Stimulated activated memory B cell treated with anti-CD40 and anti-IgM and Interleukin-4, amounts not matched to agents 10 μg/mL and 1 μg/mL and 100 μg/mL, for 72 hours (primary cell): ENCODE results near the gene NR3C1.

Experiments used
- ATAC-seq: fragments of 150-1000 bp; cut with Tn5 transposase; 2 replicates; pipeline ENCODE4 v1.10.0; 2021
- H3K27ac Mint-ChIP-seq: one replicate; pipeline ENCODE4 v1.8.0; 2022; ENCODE audit warnings: mild to moderate bottlenecking, mixed read lengths
- H3K27me3 Mint-ChIP-seq: one replicate; pipeline ENCODE4 v1.8.0; 2022; ENCODE audit warnings: mixed read lengths
- H3K36me3 Mint-ChIP-seq: one replicate; pipeline ENCODE4 v1.8.0; 2022; ENCODE audit warnings: mixed read lengths
- H3K4me1 Mint-ChIP-seq: one replicate; pipeline ENCODE4 v1.8.0; 2022; ENCODE audit warnings: mixed read lengths
- H3K4me3 Mint-ChIP-seq: one replicate; pipeline ENCODE4 v1.8.0; 2022; ENCODE audit warnings: mild to moderate bottlenecking, moderate library complexity, mixed read lengths
- H3K9me3 Mint-ChIP-seq: one replicate; pipeline ENCODE4 v1.8.0; 2022; ENCODE audit warnings: mixed read lengths

NR3C1 gene

GRCh38 chr5:143372187-143372829 is 31.2 kb downstream of the NR3C1 start:
- no peak for ATAC-seq
- H3K9me3 Mint-ChIP-seq: no peaks in the 10 kb centered on the region
- no peaks in the 10 kb centered on the region for H3K27me3 Mint-ChIP-seq
- H3K4me1 Mint-ChIP-seq: peaks cover 59% of the 10 kb centered on the region
- H3K4me3 Mint-ChIP-seq: no peak overlapping the region
- peaks cover 31% of the 10 kb centered on the region for H3K36me3 Mint-ChIP-seq
- H3K27ac Mint-ChIP-seq: no peak overlapping the region

- Mint-ChIP-seq H3K27ac (no peak overlapping the region), H3K4me3 (no peak overlapping the region), H3K4me1 (peaks cover 65% of the 10 kb centered on the region), H3K9me3 (peaks cover 4% of the 10 kb centered on the region), H3K27me3 (no peaks in the 10 kb centered on the region), H3K36me3 (peaks cover 49% of the 10 kb centered on the region)
- ATAC-seq: no peak
Measured at GRCh38 chr5:143370440-143370839, 33.0 kb downstream of the NR3C1 start.

GRCh38 chr5:143364061-143364460 is 39.4 kb downstream of the NR3C1 start:
- peaks cover 16% of the 10 kb centered on the region for H3K9me3 Mint-ChIP-seq
- H3K4me3 Mint-ChIP-seq: no peak overlapping the region
- peaks cover 85% of the 10 kb centered on the region for H3K4me1 Mint-ChIP-seq
- H3K27ac Mint-ChIP-seq: no peak overlapping the region
- peaks cover 64% of the 10 kb centered on the region for H3K36me3 Mint-ChIP-seq
- no peak for ATAC-seq
- no peaks in the 10 kb centered on the region for H3K27me3 Mint-ChIP-seq

GRCh38 chr5:143362664-143363227 is 40.7 kb downstream of the NR3C1 start:
- H3K4me1 Mint-ChIP-seq: peaks cover 83% of the 10 kb centered on the region
- H3K27me3 Mint-ChIP-seq: no peaks in the 10 kb centered on the region
- H3K9me3 Mint-ChIP-seq: peaks cover 16% of the 10 kb centered on the region
- no peak for ATAC-seq
- H3K4me3 Mint-ChIP-seq: no peak overlapping the region
- H3K36me3 Mint-ChIP-seq: peaks cover 55% of the 10 kb centered on the region
- H3K27ac Mint-ChIP-seq: no peak overlapping the region

DNA sequence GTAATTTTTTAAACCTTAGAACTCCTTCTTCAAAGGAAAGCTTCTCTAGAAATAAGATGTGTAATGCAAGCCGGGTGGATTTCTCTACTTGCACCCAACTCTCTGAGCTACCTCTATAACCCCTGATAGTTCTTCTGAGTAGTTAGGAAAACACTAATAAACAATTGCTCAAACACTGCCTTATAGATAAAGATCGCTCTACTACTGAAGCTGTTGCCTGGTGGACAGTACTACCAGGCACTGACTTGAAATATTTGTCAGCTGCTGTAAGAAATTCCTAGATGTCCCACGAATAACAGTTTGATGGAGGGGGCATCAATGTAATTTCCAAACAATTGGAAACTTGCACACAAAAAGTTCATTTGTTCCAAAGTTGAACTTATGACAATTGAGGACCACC is 42.0 kb downstream of the NR3C1 start:
- no peak for ATAC-seq
- Mint-ChIP-seq H3K4me1 (peaks cover 79% of the 10 kb centered on the region), H3K27me3 (no peaks in the 10 kb centered on the region), H3K4me3 (no peak overlapping the region), H3K27ac (no peak overlapping the region), H3K36me3 (peaks cover 46% of the 10 kb centered on the region), H3K9me3 (peaks cover 16% of the 10 kb centered on the region)

GRCh38 chr5:143360755-143361154 is 42.7 kb downstream of the NR3C1 start:
- H3K4me3 Mint-ChIP-seq: no peak overlapping the region
- H3K36me3 Mint-ChIP-seq: peaks cover 39% of the 10 kb centered on the region
- peaks cover 73% of the 10 kb centered on the region for H3K4me1 Mint-ChIP-seq
- no peaks in the 10 kb centered on the region for H3K27me3 Mint-ChIP-seq
- peak overlapping the region; percentile 44 for H3K27ac Mint-ChIP-seq
- H3K9me3 Mint-ChIP-seq: peaks cover 12% of the 10 kb centered on the region
- no peak for ATAC-seq

DNA sequence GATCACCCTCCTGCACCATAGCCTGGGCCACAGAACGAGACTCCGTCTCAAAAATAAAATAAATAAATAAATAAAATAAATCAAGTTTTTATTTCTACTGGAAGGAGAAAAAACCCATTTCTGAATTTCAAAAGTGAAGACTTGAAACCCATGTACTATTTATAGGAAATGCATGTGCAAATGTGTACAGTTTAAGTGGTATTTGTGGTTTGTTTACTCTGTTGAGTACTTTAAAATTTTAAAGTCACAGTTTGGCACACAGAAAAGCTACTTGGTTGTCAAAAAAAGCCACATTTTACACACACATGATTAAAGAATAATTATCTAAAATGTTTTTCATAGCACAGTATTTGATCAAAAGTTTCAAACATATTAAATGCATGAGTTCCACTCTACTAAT is 43.6 kb downstream of the NR3C1 start:
- Mint-ChIP-seq H3K4me1 (peaks cover 69% of the 10 kb centered on the region), H3K9me3 (peaks cover 9% of the 10 kb centered on the region), H3K27ac (no peak overlapping the region), H3K36me3 (peaks cover 30% of the 10 kb centered on the region), H3K4me3 (no peak overlapping the region), H3K27me3 (no peaks in the 10 kb centered on the region)
- no peak for ATAC-seq

GRCh38 chr5:143356855-143357583 is 46.5 kb downstream of the NR3C1 start:
- no peak overlapping the region for H3K27ac Mint-ChIP-seq
- no peaks in the 10 kb centered on the region for H3K9me3 Mint-ChIP-seq
- H3K27me3 Mint-ChIP-seq: no peaks in the 10 kb centered on the region
- H3K4me3 Mint-ChIP-seq: no peak overlapping the region
- no peak for ATAC-seq
- peaks cover 68% of the 10 kb centered on the region for H3K4me1 Mint-ChIP-seq
- peaks cover 10% of the 10 kb centered on the region for H3K36me3 Mint-ChIP-seq

DNA sequence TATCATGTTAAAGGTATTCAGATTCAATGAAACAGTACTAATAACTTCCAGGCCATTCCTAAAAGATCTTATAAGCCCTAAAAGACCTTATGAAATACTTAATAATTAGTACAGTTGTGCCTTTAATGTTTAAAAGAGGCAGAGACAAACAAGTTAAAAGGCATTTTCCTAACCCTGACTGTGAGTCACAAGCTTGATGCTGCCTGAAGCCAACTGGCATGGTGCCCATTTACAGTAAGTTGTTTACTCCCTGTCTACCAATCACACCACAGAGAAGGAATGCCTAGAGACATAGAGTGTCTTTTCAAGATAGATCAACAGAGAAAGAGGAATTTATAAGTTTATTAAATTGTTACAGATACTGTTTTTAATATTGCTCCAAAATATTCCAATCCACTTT is 47.8 kb downstream of the NR3C1 start:
- peaks cover 8% of the 10 kb centered on the region for H3K36me3 Mint-ChIP-seq
- H3K4me3 Mint-ChIP-seq: no peak overlapping the region
- H3K9me3 Mint-ChIP-seq: no peaks in the 10 kb centered on the region
- no peaks in the 10 kb centered on the region for H3K27me3 Mint-ChIP-seq
- H3K27ac Mint-ChIP-seq: no peak overlapping the region
- no peak for ATAC-seq
- H3K4me1 Mint-ChIP-seq: peaks cover 55% of the 10 kb centered on the region

DNA sequence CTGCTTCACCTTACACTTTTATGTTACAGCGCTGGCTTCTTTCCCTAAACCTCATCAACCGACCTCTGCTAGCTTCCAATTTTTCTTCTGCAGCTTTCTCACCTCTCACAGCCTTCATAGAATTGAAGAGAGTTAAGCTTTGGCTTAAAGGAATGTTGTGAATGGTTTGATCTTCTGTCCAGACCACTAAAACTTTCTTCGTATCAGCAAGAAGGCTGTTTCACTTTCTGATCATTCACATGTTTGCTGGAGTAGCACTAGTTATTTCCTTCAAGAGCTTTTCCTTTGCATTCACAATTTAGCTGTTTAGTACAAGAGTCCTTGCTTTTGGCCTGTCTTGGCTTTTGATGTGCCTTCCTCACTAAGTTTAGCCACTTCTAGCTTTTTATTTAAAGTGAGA is 49.5 kb downstream of the NR3C1 start:
- Mint-ChIP-seq H3K27ac (peak overlapping the region; percentile 84), H3K27me3 (no peaks in the 10 kb centered on the region), H3K9me3 (no peaks in the 10 kb centered on the region), H3K4me1 (peaks cover 44% of the 10 kb centered on the region), H3K4me3 (peak overlapping the region; percentile 67), H3K36me3 (peaks cover 8% of the 10 kb centered on the region)
- no peak for ATAC-seq

- ATAC-seq: no peak
- Mint-ChIP-seq H3K4me1 (peaks cover 42% of the 10 kb centered on the region), H3K9me3 (no peaks in the 10 kb centered on the region), H3K4me3 (no peak overlapping the region), H3K27me3 (no peaks in the 10 kb centered on the region), H3K27ac (peak overlapping the region; percentile 84), H3K36me3 (peaks cover 8% of the 10 kb centered on the region)
Measured at GRCh38 chr5:143352691-143353090, 50.8 kb downstream of the NR3C1 start.

GRCh38 chr5:143350751-143351602 is 52.5 kb downstream of the NR3C1 start:
- no peaks in the 10 kb centered on the region for H3K27me3 Mint-ChIP-seq
- peaks cover 38% of the 10 kb centered on the region for H3K4me1 Mint-ChIP-seq
- ATAC-seq: peak; percentile 63
- H3K27ac Mint-ChIP-seq: no peak overlapping the region
- H3K4me3 Mint-ChIP-seq: no peak overlapping the region
- peaks cover 8% of the 10 kb centered on the region for H3K36me3 Mint-ChIP-seq
- H3K9me3 Mint-ChIP-seq: no peaks in the 10 kb centered on the region

GRCh38 chr5:143350341-143350740 is 53.1 kb downstream of the NR3C1 start:
- no peaks in the 10 kb centered on the region for H3K9me3 Mint-ChIP-seq
- ATAC-seq: no peak
- no peak overlapping the region for H3K27ac Mint-ChIP-seq
- no peaks in the 10 kb centered on the region for H3K27me3 Mint-ChIP-seq
- H3K4me1 Mint-ChIP-seq: peaks cover 33% of the 10 kb centered on the region
- no peak overlapping the region for H3K4me3 Mint-ChIP-seq
- peaks cover 8% of the 10 kb centered on the region for H3K36me3 Mint-ChIP-seq

- Mint-ChIP-seq H3K36me3 (peaks cover 8% of the 10 kb centered on the region), H3K27me3 (no peaks in the 10 kb centered on the region), H3K4me3 (no peak overlapping the region), H3K27ac (no peak overlapping the region), H3K4me1 (peaks cover 26% of the 10 kb centered on the region), H3K9me3 (peaks cover 2% of the 10 kb centered on the region)
- no peak for ATAC-seq
Measured at GRCh38 chr5:143349177-143349576, 54.3 kb downstream of the NR3C1 start.

DNA sequence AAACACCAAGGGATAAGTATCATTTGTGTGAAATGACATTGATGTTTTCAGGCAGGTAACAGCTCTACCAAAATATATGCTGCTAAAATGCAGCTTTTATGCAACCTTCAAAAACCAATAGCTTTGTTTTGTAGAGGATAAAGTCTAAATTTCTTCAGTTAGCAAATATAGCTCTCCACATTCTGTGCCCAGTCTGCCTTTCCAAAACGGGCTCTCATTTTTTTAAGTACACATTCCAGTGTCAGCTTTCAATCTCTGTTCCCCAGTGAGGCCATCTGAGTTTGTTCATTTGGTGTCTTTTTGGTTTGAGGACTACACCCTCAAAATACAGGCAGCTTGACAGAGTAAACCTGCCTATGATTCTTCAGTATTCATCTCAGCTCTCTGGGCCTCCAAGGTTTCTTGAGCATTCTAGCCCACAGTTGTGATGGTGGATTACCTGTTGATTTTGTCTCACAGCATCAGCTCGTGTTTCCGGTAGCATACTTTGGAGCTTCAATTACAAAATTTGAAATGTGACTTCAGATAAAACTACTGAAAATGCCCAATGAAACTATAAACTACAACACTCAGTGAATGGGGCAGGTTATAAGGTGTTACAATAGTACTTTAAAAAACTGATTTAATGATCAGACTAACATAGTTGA is 55.7 kb downstream of the NR3C1 start:
- Mint-ChIP-seq H3K4me1 (peaks cover 14% of the 10 kb centered on the region), H3K27ac (peak overlapping the region; percentile 18), H3K9me3 (peaks cover 2% of the 10 kb centered on the region), H3K4me3 (no peak overlapping the region), H3K27me3 (no peaks in the 10 kb centered on the region), H3K36me3 (peaks cover 2% of the 10 kb centered on the region)
- ATAC-seq: no peak
